GM12891 (cell line): ENCODE results near the gene FRMPD4.

Experiments
- POLR2A ChIP-seq: IDR thresholded peaks from 2 replicates; pipeline ENCODE4 v1.6.1; 2011; ENCODE audit warnings: low read depth, low read length, control low read depth
- POLR2AphosphoS5 ChIP-seq: IDR thresholded peaks from 2 replicates; pipeline ENCODE4 v1.6.1; 2011; ENCODE audit warnings: low read depth, low read length, control low read depth

- TF ChIP-seq POLR2AphosphoS5 (no peak), POLR2A (no peak)
Observed at GRCh38 chrX:12366440-12366839, 228.2 kb downstream of the FRMPD4 start.
